Thoracic aorta (tissue), 2 donors: ENCODE results near the gene DNAJC16. TPM values are rescaled to one million over a fixed set of nuclear protein-coding genes. Genes with fewer than 3 reads are reported as not detected.

Experiments
- ATAC-seq: fragments of 150-250 bp; one replicate; pipeline ENCODE4 v1.8.0; 2017; ENCODE audit warnings: low read depth; ENCODE audit not compliant: insufficient number of reproducible peaks, low FRiP score
- DNase-seq: peaks from one replicate; pipeline ENCODE4 v3.0.0-alpha.2; 2020; ENCODE audit warnings: low spot score
- H3K27ac ChIP-seq, 2 donors: fragments of 200-600 bp; sonication (generic); 1 replicate in 1 of 2; 2 replicates in 1 of 2; pipeline ENCODE4 v1.5.1; 2016; ENCODE audit warnings: mild to moderate bottlenecking in 2 of 2, moderate library complexity in 2 of 2
- H3K27me3 ChIP-seq: fragments of 200-600 bp; sonication (generic); replicated peaks from 2 replicates; pipeline ENCODE4 v1.6.0; 2016; ENCODE audit warnings: mild to moderate bottlenecking; ENCODE audit not compliant: insufficient read depth
- H3K36me3 ChIP-seq: fragments of 200-600 bp; sonication (generic); one replicate; pipeline ENCODE4 v1.5.1; 2016
- H3K4me1 ChIP-seq, 2 donors: fragments of 200-600 bp; sonication (generic); 1 replicate in 1 of 2; 2 replicates in 1 of 2; pipeline versions ENCODE4 v1.5.1 to v1.6.0; 2016; ENCODE audit warnings: low read depth in 2 of 2, mild to moderate bottlenecking in 1 of 2; ENCODE audit not compliant: control insufficient read depth in 1 of 2
- H3K4me3 ChIP-seq: fragments of 200-600 bp; sonication (generic); 2 replicates; pipeline ENCODE4 v1.5.1; 2016; ENCODE audit warnings: mild to moderate bottlenecking
- H3K9me3 ChIP-seq: fragments of 200-600 bp; sonication (generic); 2 replicates; pipeline ENCODE4 v1.5.1; 2016
- CTCF ChIP-seq: fragments of 200-600 bp; sonication (generic); IDR thresholded peaks from one replicate; pipeline ENCODE4 v1.5.1; 2019; ENCODE audit warnings: antibody characterized with exemption
- total RNA-seq, 2 donors: library from RNA; depleted of rRNA; stranded (reverse); fragments of >200 nt; gene quantifications; one replicate each; pipeline versions ENCODE4 v1.1.0 to v1.2.3, GENCODE V29; 2016

The DNAJC16 gene
- total RNA-seq, 2 donors from 2014 or later, result 14.1 to 28.6 TPM

DNA sequence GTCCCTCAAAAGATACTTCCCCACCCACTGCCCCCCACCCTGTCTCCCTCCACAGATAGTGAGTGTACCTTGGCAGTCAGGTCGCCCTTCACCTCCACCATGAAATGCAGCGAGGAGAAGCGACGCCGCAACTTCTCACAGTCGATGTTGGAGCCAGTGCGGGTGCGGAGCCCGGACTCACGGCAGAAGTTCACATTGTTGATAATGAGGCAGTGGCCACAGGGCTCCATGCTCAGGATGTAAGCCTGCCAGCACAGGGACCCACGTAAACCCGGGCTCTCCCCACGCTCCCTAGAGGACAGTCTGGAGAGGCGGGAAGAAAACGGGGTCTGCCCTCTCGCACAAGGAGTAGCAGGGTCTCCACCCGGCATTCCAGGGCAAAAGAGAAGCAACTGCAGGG, 19.8 kb upstream of the DNAJC16 start:
- Histone ChIP-seq H3K27ac (no peak overlapping the region), H3K27me3 (no peaks in the 10 kb centered on the region), H3K36me3 (peaks cover 27% of the 10 kb centered on the region), H3K4me3 (no peak overlapping the region), H3K9me3 (no peaks in the 10 kb centered on the region), H3K4me1 (no peaks in the 10 kb centered on the region)
- TF ChIP-seq CTCF, result no peak
- DNase-seq (no peak), ATAC-seq (no peak)

DNA sequence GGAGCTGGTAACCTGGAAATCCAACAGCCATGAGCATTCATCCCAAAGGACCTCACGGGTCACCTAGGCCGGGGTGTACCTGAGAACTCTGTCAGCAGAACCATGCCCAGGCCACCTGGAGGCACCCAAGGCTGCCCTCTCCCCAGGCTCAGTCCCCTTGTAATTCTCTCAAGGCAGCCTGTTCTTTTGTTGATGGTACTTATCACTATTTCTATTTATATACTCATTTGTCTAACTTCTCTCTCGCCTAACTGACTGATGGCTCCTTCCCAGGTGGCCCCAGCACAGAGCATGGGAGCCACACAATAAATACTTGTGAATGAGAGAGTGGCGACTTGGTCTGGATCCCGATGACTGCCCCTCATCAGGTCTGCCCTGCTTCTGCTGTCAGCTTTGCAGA, 19.4 kb upstream of the DNAJC16 start:
- Histone ChIP-seq H3K4me3 (no peak overlapping the region), H3K9me3 (no peaks in the 10 kb centered on the region), H3K36me3 (peaks cover 30% of the 10 kb centered on the region), H3K27ac (no peak overlapping the region), H3K27me3 (no peaks in the 10 kb centered on the region), H3K4me1 (no peaks in the 10 kb centered on the region)
- TF ChIP-seq CTCF, result no peak
- ATAC-seq, result no peak
- DNase-seq, result no peak

DNA sequence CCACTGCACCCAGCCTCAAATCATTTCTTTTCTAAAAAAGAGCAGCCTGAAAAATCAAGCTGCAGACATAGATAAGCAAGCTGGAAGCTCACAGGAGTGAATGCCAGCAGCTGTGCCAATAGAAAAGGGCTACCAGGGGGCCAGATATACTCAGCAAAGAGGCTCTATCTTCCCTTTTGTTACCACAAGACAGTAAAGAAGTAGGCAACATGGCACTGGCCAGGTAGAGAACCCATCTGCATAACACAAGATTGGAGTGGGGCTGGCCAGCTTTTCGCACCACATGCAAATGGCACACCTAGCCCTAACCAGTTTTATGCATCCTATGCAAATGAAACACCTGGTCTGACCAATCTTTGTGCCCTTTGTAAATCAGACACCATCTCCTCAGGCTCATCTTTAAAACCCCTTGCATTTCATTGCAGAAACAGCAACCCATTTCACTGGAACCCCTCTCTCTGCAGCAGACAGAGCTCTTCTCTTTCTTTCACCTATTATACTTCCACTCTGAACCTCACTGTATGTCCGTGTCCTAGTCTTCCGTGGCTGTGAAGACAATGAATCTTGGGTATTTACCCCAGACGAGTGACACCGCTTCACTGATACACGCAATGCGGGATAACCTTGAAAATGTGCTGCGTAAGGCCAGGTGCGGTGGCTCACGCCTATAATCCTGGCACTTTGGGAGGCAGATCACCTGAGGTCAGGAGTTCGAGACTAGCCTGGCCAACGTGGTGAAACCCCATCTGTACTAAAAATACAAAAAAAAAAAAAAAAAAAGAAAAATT, 17.8 kb upstream of the DNAJC16 start:
- peaks cover 31% of the 10 kb centered on the region for H3K36me3 ChIP-seq
- ATAC-seq, result no peak
- H3K4me3 ChIP-seq, result no peak overlapping the region
- H3K27ac ChIP-seq, result no peak overlapping the region
- no peaks in the 10 kb centered on the region for H3K4me1 ChIP-seq
- no peaks in the 10 kb centered on the region for H3K9me3 ChIP-seq
- TF ChIP-seq CTCF, result no peak
- DNase-seq, result no peak
- no peaks in the 10 kb centered on the region for H3K27me3 ChIP-seq

DNA sequence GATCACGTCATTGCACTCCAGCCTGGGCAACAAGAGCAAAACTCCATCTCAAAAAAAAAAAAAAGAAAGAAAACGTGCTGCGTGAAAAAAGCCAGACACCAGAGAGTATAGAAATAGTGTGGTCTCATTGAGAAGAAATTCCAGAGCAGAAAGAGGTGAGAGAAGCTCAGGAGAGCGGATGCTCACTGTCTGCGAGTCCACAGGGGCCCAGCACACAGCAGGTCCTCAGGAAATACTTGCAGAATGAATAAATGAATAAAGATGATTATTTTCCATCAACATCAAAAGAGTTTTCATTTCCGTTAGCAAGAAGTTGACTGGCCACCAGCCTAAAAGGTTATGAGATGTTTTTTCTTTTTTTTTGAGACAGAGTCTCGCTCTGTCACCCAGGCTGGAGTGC, 17.1 kb upstream of the DNAJC16 start:
- ATAC-seq, result no peak
- peaks cover 29% of the 10 kb centered on the region for H3K36me3 ChIP-seq
- H3K27me3 ChIP-seq, result no peaks in the 10 kb centered on the region
- no peak overlapping the region for H3K4me3 ChIP-seq
- H3K27ac ChIP-seq, result no peak overlapping the region
- DNase-seq, result no peak
- no peak for TF ChIP-seq CTCF
- no peaks in the 10 kb centered on the region for H3K9me3 ChIP-seq
- no peaks in the 10 kb centered on the region for H3K4me1 ChIP-seq

DNA sequence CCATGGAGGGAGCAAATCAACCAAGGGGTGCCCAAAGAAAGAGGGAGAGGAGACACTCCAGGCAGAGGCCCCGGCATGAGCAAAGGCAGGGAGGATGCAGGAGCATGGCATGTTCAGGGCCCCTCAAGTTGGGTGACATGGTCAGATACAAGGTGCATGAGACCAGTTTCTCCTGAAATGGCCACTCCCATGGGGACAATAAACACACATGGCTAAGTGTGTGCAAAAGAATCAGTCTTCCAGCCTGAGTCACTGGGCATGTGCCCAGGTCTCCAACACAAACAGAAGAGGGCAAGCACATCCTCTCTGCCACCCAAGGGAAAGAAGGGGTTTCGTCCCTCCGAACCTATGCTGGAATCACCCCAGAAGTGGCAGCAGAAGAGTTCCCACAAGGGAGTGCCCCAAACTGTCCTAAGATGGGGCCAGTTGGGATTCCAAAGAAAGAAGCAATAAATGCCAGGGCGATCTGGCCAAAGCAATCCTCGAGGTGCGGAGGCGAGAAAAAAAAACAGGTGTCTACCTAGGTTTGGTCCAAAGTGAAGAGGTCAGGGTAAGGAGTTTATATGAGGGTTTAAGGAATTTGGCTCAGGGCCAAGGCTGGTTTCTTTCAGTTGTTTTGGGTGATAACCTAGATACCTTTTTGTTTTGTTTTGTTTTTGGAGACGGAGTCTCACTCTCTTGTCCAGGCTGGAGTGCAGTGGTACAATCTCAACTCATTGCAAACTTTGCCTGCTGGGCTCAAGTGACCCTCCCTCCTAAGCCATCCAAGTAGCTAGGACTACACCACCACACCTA, 15.8 kb upstream of the DNAJC16 start:
- no peaks in the 10 kb centered on the region for H3K4me1 ChIP-seq
- no peaks in the 10 kb centered on the region for H3K27me3 ChIP-seq
- H3K27ac ChIP-seq, result no peak overlapping the region
- no peak for ATAC-seq
- no peak for DNase-seq
- peaks cover 20% of the 10 kb centered on the region for H3K36me3 ChIP-seq
- no peak for TF ChIP-seq CTCF
- H3K9me3 ChIP-seq, result no peaks in the 10 kb centered on the region
- no peak overlapping the region for H3K4me3 ChIP-seq
